Islet of Langerhans (tissue), 1 donor: Measurements from ENCODE around the gene PPM1E.
"Not testable (repeated sequence)": the region's sequence is repeated elsewhere in the genome, so short reads cannot be mapped to it uniquely, and the experiment has no call there.

Experiments
- FAIRE-seq: peaks from one replicate; lab custom pipeline; 2011; peaks lifted over from hg19 to GRCh38; lab: Jason Lieb, UNC

The PPM1E gene

GRCh38 chr17:58840820-58841612 is 85.4 kb downstream of the PPM1E start:
- FAIRE-seq: no peak

- FAIRE-seq: not testable (repeated sequence)
Measured at GRCh38 chr17:58846413-58846812, 90.8 kb downstream of the PPM1E start.

- FAIRE-seq: not testable (repeated sequence)
Measured at GRCh38 chr17:58850106-58850505, 94.5 kb downstream of the PPM1E start.

GRCh38 chr17:58865301-58865700 is 109.6 kb downstream of the PPM1E start:
- no peak for FAIRE-seq

- no peak for FAIRE-seq
Measured at GRCh38 chr17:58870747-58871146, 115.1 kb downstream of the PPM1E start.

- FAIRE-seq: no peak
Measured at GRCh38 chr17:58873926-58874325, 118.3 kb downstream of the PPM1E start.

- FAIRE-seq: no peak
Measured at GRCh38 chr17:58875261-58875660, 119.6 kb downstream of the PPM1E start.

- no peak for FAIRE-seq
Measured at GRCh38 chr17:58884161-58884560, 128.5 kb downstream of the PPM1E start.

- no peak for FAIRE-seq
Measured at GRCh38 chr17:58886514-58886913, 130.9 kb downstream of the PPM1E start.

GRCh38 chr17:58889928-58890327 is 134.3 kb downstream of the PPM1E start:
- no peak for FAIRE-seq

GRCh38 chr17:58899191-58899590 is 143.5 kb downstream of the PPM1E start:
- no peak for FAIRE-seq

- FAIRE-seq: no peak
Measured at GRCh38 chr17:58902322-58902721, 146.7 kb downstream of the PPM1E start.

GRCh38 chr17:58911741-58912343 is 156.2 kb downstream of the PPM1E start:
- no peak for FAIRE-seq

- no peak for FAIRE-seq
Measured at GRCh38 chr17:58913552-58913951, 157.9 kb downstream of the PPM1E start.

GRCh38 chr17:58913971-58914769 is 158.5 kb downstream of the PPM1E start:
- FAIRE-seq: peak; percentile 41

GRCh38 chr17:58917228-58917627 is 161.6 kb downstream of the PPM1E start:
- no peak for FAIRE-seq

- no peak for FAIRE-seq
Measured at GRCh38 chr17:58918072-58918471, 162.4 kb downstream of the PPM1E start.

GRCh38 chr17:58918884-58919283 is 163.2 kb downstream of the PPM1E start:
- no peak for FAIRE-seq

GRCh38 chr17:58920773-58921172 is 165.1 kb downstream of the PPM1E start:
- no peak for FAIRE-seq

- FAIRE-seq: no peak
Measured at GRCh38 chr17:58932956-58933355, 177.3 kb downstream of the PPM1E start.

- no peak for FAIRE-seq
Measured at GRCh38 chr17:58936295-58936694, 180.6 kb downstream of the PPM1E start.

- no peak for FAIRE-seq
Measured at GRCh38 chr17:58944166-58944565, 188.5 kb downstream of the PPM1E start.

GRCh38 chr17:58947411-58947810 is 191.8 kb downstream of the PPM1E start:
- no peak for FAIRE-seq
